IPS DF 6.9 (cell line): ENCODE measurements around the gene LPAR2.
"Not testable (repeated sequence)": the region's sequence is repeated elsewhere in the genome, so short reads cannot be mapped to it uniquely, and the experiment has no call there.

ENCODE experiments used
- DNase-seq: peaks from one replicate; pipeline ENCODE4 v3.0.0-alpha.2; 2013; ENCODE audit warnings: low read depth, low spot score
- H3K27ac ChIP-seq: one replicate; pipeline ENCODE4 v1.5.1; 2013; ENCODE audit warnings: low read length, control low read depth
- H3K27me3 ChIP-seq: 2 replicates; pipeline ENCODE4 v1.6.1; 2013; ENCODE audit warnings: mild to moderate bottlenecking, low read length; ENCODE audit not compliant: control insufficient read depth, insufficient read depth
- H3K36me3 ChIP-seq: 2 replicates; pipeline ENCODE4 v1.6.1; 2013; ENCODE audit warnings: low read length; ENCODE audit not compliant: control insufficient read depth, insufficient read depth
- H3K4me1 ChIP-seq: 2 replicates; pipeline ENCODE4 v1.6.1; 2013; ENCODE audit warnings: low read length; ENCODE audit not compliant: control insufficient read depth, insufficient read depth
- H3K4me3 ChIP-seq: 2 replicates; pipeline ENCODE4 v1.5.1; 2013; ENCODE audit warnings: mild to moderate bottlenecking, low read length
- H3K9me3 ChIP-seq: 2 replicates; pipeline ENCODE4 v1.6.1; 2013; ENCODE audit warnings: low read length, inconsistent platforms; ENCODE audit not compliant: control insufficient read depth, insufficient read depth
- WGBS: extraction: QIAGEN DNeasy Blood & Tissue Kit; methylation state at CpG from one replicate; pipeline ENCODE4 v1.1.7; 2013; ENCODE audit warnings: mixed read lengths, missing lambda C conversion rate; ENCODE audit not compliant: insufficient read length, insufficient coverage; 5-methylcytosine and 5-hydroxymethylcytosine counted together

The LPAR2 gene

DNA sequence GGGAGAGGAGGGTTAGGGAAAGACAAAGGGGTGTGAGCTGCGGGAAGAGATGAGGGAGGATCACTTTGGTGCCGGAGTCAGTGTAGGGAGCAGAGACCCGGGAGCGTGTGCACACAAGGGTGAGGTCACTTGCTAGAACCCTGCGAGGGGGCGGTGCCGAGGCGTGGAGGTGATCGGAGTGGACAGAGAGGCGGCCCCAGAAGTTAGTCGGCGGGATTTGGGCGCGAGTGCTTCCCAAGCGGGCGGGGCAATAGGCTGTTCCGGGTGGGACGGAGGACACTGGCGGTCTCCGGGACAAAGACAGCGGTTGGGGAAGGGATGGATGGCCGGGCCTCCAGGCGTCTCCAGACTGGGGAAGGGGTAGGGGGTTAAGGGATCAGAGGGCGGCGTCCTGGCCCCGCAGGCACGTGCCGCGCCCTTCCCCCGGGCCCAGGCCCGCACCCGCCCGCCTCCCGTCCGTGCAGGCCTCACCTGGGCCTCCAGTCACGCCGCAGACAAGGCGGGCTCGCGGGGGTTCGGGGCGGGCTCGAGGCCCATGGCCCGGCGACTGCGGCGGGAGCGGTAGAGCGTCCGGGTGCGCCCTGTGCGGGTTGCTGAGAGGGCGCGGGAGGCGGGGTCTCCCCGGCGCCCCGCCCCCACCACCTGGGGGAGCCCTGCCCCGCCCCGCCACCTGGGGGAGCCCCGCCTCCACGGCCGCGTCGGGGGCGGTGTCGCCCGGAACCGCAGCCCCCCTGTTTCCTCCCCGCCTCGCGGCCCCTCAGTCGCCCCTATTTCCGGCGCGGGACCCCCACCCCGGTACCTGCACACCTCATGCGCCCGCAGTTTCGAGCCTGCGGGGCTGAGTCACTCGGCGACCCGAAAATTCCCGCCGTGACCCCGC, at the start of gene LPAR2:
LPAR2 (minus strand) TSS at position 600 of the 880 bp plus-strand sequence. CDS start 945 bp downstream, outside the sequence.
- WGBS = no CpG with 5 or more reads among the region's 87 CpGs
- Histone ChIP-seq H3K4me1 (peaks cover 6% of the 10 kb centered on the region), H3K36me3 (peaks cover 14% of the 10 kb centered on the region), H3K27ac (no peak within 1 kb of the TSS), H3K9me3 (no peaks in the 10 kb centered on the region), H3K27me3 (no peaks in the 10 kb centered on the region), H3K4me3 (peak within 1 kb of the TSS; percentile 91)
- no peak for DNase-seq

DNA sequence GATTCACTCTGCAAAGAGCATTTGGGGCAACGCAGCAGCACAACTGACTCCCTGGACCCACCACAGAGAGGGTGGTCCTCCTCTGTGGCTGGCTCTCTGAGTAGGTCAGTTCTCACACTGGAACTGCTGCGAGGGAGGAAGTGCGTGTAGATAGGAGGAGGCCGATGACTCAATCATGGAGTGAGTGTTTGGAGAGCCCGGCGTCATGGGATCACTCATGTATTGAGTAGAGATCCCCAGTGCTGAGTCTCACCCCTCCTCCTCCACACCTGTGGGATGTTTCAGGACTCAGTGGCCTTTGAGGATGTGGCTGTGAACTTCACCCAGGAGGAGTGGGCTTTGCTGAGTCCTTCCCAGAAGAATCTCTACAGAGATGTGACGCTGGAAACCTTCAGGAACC, 49.6 kb upstream of the LPAR2 start:
- H3K4me3 ChIP-seq = no peak overlapping the region
- peaks cover 19% of the 10 kb centered on the region for H3K36me3 ChIP-seq

DNA sequence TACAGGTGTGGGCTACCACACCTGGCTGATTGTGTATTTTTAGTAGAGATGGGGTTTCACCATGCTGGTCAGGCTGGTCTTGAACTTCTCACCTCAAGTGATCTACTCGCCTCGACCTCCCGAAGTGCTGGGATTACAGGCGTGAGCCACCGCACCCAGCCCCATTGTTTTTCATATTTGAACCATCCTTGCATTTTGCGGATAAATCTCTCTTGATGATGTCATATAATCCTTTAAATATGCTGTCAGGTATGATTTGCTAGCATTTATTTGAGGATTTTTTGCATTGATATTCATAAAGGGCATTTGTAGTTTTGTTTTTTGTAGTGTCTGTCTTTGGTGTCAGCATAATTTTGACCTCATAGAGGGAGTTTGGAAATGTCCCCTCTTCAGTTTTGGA, 46.3 kb upstream of the LPAR2 start:
- DNase-seq = no peak
- no CpG with 5 or more reads among the region's 6 CpGs for WGBS
- Histone ChIP-seq H3K27ac (no peak overlapping the region), H3K4me3 (no peak overlapping the region), H3K27me3 (no peaks in the 10 kb centered on the region; the same call in 1 of the 2 replicates), H3K36me3 (peaks cover 11% of the 10 kb centered on the region), H3K4me1 (no peaks in the 10 kb centered on the region; the same call in 1 of the 2 replicates), H3K9me3 (no peaks in the 10 kb centered on the region)

More for the DNA sequence above, 49.6 kb upstream of the LPAR2 start:
- DNase-seq = no peak
- Histone ChIP-seq H3K27ac (no peak overlapping the region), H3K9me3 (no peaks in the 10 kb centered on the region), H3K27me3 (no peaks in the 10 kb centered on the region; the same call in 1 of the 2 replicates), H3K4me1 (no peaks in the 10 kb centered on the region)
- no CpG with 5 or more reads among the region's 7 CpGs for WGBS

DNA sequence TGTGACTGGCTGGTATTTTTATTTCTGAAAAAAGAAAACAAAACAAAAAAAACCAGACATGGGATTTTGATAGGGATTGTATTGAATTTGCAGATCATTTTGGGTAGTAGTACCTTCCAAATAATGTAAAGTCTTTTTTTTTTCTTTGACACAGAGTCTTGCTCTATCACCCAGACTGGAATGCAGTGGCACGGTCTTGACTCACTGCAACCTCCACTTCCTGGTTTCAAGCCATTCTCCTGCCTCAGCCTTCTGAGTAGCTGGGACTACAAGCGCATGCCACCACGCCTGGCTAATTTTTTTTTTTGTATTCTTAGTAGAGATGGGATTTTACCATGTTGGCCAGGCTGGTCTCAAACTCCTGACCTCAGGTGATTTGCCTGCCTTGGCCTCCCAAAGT, 44.8 kb upstream of the LPAR2 start:
- Histone ChIP-seq H3K4me3 (no peak overlapping the region), H3K36me3 (peaks cover 6% of the 10 kb centered on the region), H3K9me3 (no peaks in the 10 kb centered on the region), H3K27me3 (no peaks in the 10 kb centered on the region), H3K27ac (no peak overlapping the region), H3K4me1 (no peaks in the 10 kb centered on the region; the same call in 1 of the 2 replicates)
- no peak for DNase-seq
- WGBS = no CpG with 5 or more reads among the region's 3 CpGs

DNA sequence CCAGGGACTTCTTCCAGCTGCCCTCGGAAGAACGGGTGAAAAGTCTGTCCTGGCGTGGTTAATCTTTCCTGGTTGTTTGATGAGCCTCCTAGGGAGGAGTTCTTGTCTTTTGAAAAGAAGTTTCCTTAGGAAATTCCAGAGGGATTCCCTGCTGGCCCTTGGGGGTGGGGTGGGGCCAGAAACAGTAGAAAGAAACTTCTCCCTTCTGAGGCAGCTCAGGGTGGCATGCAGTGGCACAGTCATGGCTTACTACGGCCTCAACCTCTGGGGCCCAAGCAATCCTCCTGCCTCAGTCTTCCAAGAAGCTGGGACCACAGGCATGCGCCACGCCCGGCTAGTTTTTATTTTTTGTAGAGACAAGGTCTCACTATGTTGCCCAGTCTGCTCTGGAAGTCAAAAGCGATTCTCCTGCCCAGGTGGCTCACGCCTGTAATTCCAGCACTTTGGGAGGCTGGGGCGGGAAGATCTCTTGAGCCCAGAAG, 42.1 kb upstream of the LPAR2 start:
- DNase-seq = no peak
- Histone ChIP-seq H3K4me3 (peak overlapping the region; percentile 86; the same call in 1 of the 2 replicates), H3K4me1 (no peaks in the 10 kb centered on the region; the same call in 1 of the 2 replicates), H3K27ac (no peak overlapping the region), H3K36me3 (no peaks in the 10 kb centered on the region), H3K9me3 (no peaks in the 10 kb centered on the region), H3K27me3 (no peaks in the 10 kb centered on the region)
- no CpG with 5 or more reads among the region's 10 CpGs for WGBS

DNA sequence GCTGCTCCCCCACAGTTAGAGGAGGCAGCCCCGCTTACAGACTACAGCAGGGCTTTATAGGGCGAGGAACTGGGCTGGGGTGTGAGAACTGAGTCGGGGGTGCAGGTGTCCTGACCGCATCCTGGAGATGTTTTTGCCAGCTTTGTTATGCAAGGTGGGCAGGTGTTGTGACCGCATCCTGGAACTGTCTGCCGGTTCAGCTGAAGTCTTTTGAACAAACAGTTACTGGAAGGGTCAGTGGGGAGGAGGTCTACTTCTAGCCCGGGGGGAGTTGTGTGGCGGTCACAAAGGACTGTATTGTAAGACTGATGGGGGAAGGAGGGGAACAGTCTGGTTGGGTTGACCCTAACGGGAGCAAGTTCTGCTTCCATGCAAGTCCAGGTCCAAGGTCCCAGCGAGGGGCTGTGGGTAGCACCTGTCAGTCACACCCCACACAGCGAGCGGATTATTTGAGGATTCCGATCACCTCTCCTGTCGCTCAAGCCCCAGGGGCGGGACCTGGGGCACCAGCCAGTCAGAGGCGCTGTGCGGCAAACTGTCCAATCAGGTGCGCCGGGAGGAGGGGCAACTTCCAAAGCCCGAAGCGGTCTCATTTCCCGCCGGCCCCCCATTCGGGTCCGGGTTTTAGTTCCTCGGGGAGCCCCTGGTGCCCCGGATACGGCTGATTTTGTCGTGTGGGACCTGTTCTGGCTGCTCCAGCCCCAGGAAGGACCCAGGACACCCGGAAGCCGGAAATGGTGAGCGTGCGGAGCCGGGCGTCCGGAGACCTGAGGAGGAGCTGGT, 40.4 kb upstream of the LPAR2 start, which contains the start of gene ZNF101:
ZNF101 (plus strand) TSS at position 610 of the 783 bp plus-strand sequence; CDS start at position 735, 125 bp downstream.
- no peaks in the 10 kb centered on the region; the same call in 1 of the 2 replicates for H3K4me1 ChIP-seq
- peak; percentile 94 for DNase-seq
- no peaks in the 10 kb centered on the region for H3K36me3 ChIP-seq
- H3K27me3 ChIP-seq = no peaks in the 10 kb centered on the region
- peak within 1 kb of the TSS; percentile 86 for H3K4me3 ChIP-seq
- no peak within 1 kb of the TSS for H3K27ac ChIP-seq
- no peaks in the 10 kb centered on the region for H3K9me3 ChIP-seq
- whole genome bisulfite sequencing = no CpG with 5 or more reads among the region's 36 CpGs

DNA sequence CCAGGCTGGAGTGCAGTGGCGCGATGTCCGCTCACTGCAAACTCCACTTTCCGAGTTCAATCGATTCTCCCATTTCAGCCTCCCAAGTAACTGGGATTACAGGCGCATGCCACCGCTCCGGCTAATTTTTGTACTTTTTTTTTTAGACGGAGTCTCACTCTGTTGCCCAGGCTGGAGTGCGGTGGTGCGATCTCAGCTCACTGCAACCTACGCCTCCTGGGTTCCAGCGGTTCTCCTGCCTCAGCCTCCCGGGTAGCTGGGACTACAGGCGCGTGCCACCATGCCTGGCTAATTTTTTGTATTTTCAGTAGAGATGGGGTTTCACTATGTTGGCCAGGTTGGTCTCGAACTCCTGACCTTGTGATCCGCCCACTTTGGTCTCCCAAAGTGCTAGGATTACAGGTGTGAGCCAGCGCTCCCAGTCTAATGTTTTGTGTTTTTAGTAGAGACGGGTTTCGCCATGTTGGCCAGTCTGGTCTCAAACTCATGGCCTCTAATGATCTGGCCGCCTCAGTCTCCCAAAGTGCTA, 37.5 kb upstream of the LPAR2 start:
- not testable (repeated sequence) for DNase-seq, H3K36me3 ChIP-seq, H3K27ac ChIP-seq, H3K4me1 ChIP-seq, H3K9me3 ChIP-seq, H3K27me3 ChIP-seq, H3K4me3 ChIP-seq
- WGBS = no CpG with 5 or more reads among the region's 22 CpGs

DNA sequence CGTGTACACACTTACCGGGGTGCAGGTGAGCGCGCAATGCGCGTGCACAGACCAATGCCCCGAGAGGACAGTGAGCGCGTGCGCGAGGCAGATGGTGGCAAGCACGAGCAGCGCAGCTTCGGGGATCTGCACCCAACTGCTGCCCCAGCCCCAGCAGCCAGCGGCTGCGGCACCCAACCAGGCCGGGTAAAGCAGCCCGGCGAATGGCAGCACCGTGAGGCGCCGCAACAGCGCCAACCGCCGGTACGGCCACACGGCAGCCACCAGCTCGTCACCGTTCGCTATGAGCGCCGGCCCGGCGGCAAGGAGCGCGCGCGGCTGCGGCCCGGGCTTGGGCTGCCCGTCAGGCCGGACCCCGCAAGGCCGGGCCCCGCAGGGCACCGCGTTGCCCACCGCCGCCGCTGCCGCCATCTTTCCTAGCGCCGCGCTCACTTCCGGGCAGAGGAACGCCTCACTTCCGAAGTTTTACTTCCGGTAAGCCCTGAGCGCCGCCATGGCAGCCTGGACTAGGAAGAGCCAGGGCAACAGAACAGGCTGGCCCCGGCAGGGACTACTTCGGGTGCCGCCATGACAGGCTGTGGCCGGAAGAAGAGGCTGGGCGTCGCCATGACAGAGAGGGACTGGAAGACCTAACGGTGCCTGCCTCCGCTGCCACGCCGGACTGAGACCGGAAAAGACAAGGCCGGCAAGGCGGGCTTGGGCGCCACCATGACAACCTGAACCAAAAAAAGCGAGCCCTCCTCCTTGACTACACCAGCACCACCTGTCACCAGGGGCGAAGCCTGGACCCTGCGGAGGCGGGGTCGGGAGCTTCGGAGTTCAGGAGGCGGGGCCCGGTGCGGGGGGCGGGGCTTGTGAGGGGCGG, 35.5 kb upstream of the LPAR2 start, which contains the start of gene ATP13A1:
ATP13A1 (minus strand) TSS at position 421 of the 865 bp plus-strand sequence; CDS start at position 411, 10 bp downstream.
- DNase-seq = peak; percentile 77
- Histone ChIP-seq H3K27me3 (no peaks in the 10 kb centered on the region), H3K4me1 (no peaks in the 10 kb centered on the region), H3K36me3 (0 out of 2 replicates have a peak, but pooled peaks cover 4% of the 10 kb centered on the region), H3K9me3 (no peaks in the 10 kb centered on the region), H3K4me3 (peak within 1 kb of the TSS; percentile 87), H3K27ac (no peak within 1 kb of the TSS)
- WGBS = no CpG with 5 or more reads among the region's 85 CpGs

DNA sequence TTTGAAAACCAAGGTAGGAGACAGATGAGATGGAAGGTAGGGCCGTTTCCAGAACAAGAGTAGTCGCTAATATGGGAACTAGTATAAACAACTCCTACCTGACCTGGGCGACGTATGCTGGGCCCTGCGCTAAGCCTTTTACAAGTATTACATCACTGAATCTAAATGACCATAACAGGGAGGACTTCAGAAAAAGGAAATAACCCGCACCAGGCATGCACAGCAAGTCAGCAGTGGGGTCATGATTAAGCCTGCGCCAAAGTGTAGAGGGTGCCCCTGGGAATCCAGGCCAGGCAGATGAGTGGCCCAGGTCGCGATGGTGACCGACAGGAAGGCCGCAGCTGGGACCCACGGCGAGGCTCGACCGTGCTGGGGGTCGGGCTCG, 34.8 kb upstream of the LPAR2 start:
- Histone ChIP-seq H3K36me3 (0 out of 2 replicates have a peak, but pooled peaks cover 5% of the 10 kb centered on the region), H3K9me3 (no peaks in the 10 kb centered on the region), H3K27me3 (no peaks in the 10 kb centered on the region), H3K4me1 (no peaks in the 10 kb centered on the region), H3K4me3 (peak overlapping the region; percentile 87), H3K27ac (no peak overlapping the region)
- DNase-seq = no peak
- WGBS = no CpG with 5 or more reads among the region's 17 CpGs
